ENCODE results near the gene TMEM243. TPM values are rescaled to one million over a fixed set of nuclear protein-coding genes. Genes with fewer than 3 reads are reported as not detected.

The TMEM243 gene, protein sequence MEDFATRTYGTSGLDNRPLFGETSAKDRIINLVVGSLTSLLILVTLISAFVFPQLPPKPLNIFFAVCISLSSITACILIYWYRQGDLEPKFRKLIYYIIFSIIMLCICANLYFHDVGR
- 44.5 and 52.7 TPM in 2 replicates for total RNA-seq (2014; rRNA removed; shearing (Covaris generic))
- polyA plus RNA-seq (2016; fragmentation: Nextera tagmentation; extraction: Ambion mirVana): 68.2 and 82.5 TPM in 2 replicates
- long read RNA-seq, transcript TMEM243-203 (5 exons, 1,273 nt): major isoform, 24 of 34 reads
- long read RNA-seq, partial matches to known transcripts: 0 of 34 reads
- long read RNA-seq, other reads (novel, unspliced or antisense): 4 of 34 reads

DNA sequence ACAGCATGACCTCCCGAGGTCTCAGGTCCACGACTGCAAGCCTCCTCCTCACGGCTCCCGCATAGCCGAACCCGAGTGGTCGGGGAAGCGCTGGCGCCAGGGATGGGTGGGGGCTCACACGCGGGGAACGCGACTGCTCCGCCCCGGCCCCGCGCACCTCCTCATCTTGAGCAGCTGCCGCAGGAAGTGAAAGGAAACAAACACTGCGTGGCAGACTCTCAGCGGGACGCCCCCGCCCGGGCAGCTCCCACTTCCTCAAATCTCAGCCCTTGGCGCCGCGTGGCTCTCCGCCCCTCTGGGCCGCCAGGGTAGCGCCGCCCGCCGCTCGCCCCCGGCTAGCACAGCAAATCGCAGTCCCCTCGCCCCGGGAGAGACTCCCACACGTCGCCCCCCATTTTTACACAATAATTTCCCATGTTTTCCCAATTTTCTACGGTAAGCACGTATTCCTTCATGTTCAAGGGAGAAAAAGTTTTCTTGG lies at the start of gene TMEM243:
Gene TMEM243 (minus strand): TSS at position 188 of the 481 bp plus-strand sequence. CDS start 229 bp downstream, outside the sequence.
- H3K4me3 ChIP-seq: peak within 1 kb of the TSS; percentile 99
- peak within 1 kb of the TSS; percentile 61 for H3K27ac ChIP-seq (ENCODE audit: low read depth)
- H3K9me2 ChIP-seq (ENCODE audit: insufficient read depth): no peaks in the 10 kb centered on the region
- peaks cover 20% of the 10 kb centered on the region for H4K20me1 ChIP-seq (replicated peaks; ENCODE audit: insufficient read depth)
- ATAC-seq (peak; percentile 65), DNase-seq (ENCODE audit: low spot score) (peak; percentile 65)
- peaks cover 7% of the 10 kb centered on the region; the same call in 2 of the 3 replicates for H3K36me3 Mint-ChIP-seq (ENCODE audit: low read depth)
- peaks cover 42% of the 10 kb centered on the region for H3K79me2 ChIP-seq (replicated peaks; ENCODE audit: insufficient read depth)
- TF ChIP-seq, protein P1, sequence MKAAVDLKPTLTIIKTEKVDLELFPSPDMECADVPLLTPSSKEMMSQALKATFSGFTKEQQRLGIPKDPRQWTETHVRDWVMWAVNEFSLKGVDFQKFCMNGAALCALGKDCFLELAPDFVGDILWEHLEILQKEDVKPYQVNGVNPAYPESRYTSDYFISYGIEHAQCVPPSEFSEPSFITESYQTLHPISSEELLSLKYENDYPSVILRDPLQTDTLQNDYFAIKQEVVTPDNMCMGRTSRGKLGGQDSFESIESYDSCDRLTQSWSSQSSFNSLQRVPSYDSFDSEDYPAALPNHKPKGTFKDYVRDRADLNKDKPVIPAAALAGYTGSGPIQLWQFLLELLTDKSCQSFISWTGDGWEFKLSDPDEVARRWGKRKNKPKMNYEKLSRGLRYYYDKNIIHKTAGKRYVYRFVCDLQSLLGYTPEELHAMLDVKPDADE (IDR thresholded peaks at IDR 0.05): no peak
- TF ChIP-seq ZNF331 (CRISPR knock-in tag; IDR thresholded peaks at IDR 0.05; ENCODE audit: low read depth) (no peak), EZH2phosphoT487 (IDR thresholded peaks at IDR 0.05; ENCODE audit: unreplicated experiment) (no peak), JUNB (IDR thresholded peaks at IDR 0.05; ENCODE audit: unreplicated experiment) (no peak)
- TF ChIP-seq, protein P2, sequence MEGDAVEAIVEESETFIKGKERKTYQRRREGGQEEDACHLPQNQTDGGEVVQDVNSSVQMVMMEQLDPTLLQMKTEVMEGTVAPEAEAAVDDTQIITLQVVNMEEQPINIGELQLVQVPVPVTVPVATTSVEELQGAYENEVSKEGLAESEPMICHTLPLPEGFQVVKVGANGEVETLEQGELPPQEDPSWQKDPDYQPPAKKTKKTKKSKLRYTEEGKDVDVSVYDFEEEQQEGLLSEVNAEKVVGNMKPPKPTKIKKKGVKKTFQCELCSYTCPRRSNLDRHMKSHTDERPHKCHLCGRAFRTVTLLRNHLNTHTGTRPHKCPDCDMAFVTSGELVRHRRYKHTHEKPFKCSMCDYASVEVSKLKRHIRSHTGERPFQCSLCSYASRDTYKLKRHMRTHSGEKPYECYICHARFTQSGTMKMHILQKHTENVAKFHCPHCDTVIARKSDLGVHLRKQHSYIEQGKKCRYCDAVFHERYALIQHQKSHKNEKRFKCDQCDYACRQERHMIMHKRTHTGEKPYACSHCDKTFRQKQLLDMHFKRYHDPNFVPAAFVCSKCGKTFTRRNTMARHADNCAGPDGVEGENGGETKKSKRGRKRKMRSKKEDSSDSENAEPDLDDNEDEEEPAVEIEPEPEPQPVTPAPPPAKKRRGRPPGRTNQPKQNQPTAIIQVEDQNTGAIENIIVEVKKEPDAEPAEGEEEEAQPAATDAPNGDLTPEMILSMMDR (conservative IDR thresholded peaks at IDR 0.05; ENCODE audit: low read depth in 2 of 2): 0 out of 4 replicates have a peak, but pooled peaks of 1 of the 2 experiments have one; percentile 13
- peaks cover 31% of the 10 kb centered on the region for H3K27me3 ChIP-seq (ENCODE audit: insufficient read depth)
- peak within 1 kb of the TSS; percentile 93 for H3K4me3 Mint-ChIP-seq
- H3K27me3 Mint-ChIP-seq (ENCODE audit: insufficient read depth, low read depth, poor library complexity): peaks cover 17% of the 10 kb centered on the region
- peaks cover 14% of the 10 kb centered on the region for H3K4me1 ChIP-seq (ENCODE audit: insufficient read depth)
- no peaks in the 10 kb centered on the region for H3F3A ChIP-seq (replicated peaks; ENCODE audit: low read depth)
- peak within 1 kb of the TSS; percentile 100 for H2AFZ ChIP-seq
- peak within 1 kb of the TSS; percentile 96 for H3K4me2 ChIP-seq
- H3K4me1 Mint-ChIP-seq: peaks cover 17% of the 10 kb centered on the region
- H3K9me3 Mint-ChIP-seq: peaks cover 3% of the 10 kb centered on the region; the same call in 2 of the 3 replicates
- H3K27ac Mint-ChIP-seq: peak within 1 kb of the TSS; percentile 86
- no peaks in the 10 kb centered on the region for H3K36me3 ChIP-seq (ENCODE audit: insufficient read depth)

DNA sequence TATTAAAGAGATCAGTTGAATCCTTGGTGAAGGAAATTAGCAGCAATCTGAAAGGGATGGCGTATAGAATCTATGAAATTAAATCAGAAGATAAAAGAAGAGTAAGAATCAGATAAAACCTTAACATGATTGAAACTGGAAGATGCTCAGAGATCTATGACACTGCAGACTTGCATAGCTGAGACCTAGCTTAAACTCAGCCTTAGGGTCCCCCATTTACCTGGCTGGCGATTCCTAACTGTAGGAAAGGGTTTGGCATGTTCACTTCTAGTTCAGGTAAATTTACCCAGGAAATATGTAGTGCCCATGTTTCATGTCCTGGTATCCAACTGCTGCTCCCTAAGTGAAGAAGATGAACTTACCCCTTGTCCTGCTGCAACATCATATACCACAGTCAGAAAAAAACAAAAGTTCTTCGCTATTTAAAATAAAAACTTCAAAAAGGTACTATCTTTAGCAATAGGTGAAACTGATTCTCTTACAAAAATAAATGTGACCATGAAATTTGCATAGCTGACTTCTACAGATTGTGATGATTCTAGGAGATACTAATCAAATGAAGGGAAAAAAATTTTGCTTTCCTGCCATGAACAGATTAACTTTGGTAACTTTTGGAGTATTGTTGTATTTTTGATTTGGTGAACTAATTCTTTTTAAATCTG lies 47.8 kb upstream of the TMEM243 start:
- ATAC-seq (no peak), DNase-seq (ENCODE audit: low spot score) (no peak)
- Histone ChIP-seq H3K36me3 (ENCODE audit: insufficient read depth) (no peaks in the 10 kb centered on the region), H3K9me2 (ENCODE audit: insufficient read depth) (no peaks in the 10 kb centered on the region), H3K79me2 (replicated peaks; ENCODE audit: insufficient read depth) (no peaks in the 10 kb centered on the region), H4K20me1 (replicated peaks; ENCODE audit: insufficient read depth) (no peaks in the 10 kb centered on the region), H3K27me3 (ENCODE audit: insufficient read depth) (no peaks in the 10 kb centered on the region), H3K4me1 (ENCODE audit: insufficient read depth) (no peaks in the 10 kb centered on the region), H3K4me2 (no peak overlapping the region), H3K27ac (ENCODE audit: low read depth) (no peak overlapping the region), H3K4me3 (no peak overlapping the region), H3F3A (replicated peaks; ENCODE audit: low read depth) (no peaks in the 10 kb centered on the region), H2AFZ (no peak overlapping the region)
- Mint-ChIP-seq H3K4me3 (no peak overlapping the region), H3K27me3 (ENCODE audit: insufficient read depth, low read depth, poor library complexity) (no peaks in the 10 kb centered on the region), H3K4me1 (no peaks in the 10 kb centered on the region), H3K36me3 (ENCODE audit: low read depth) (no peaks in the 10 kb centered on the region), H3K27ac (no peak overlapping the region), H3K9me3 (0 out of 3 replicates have a peak, but pooled peaks cover 6% of the 10 kb centered on the region)
- TF ChIP-seq, protein P2 (conservative IDR thresholded peaks at IDR 0.05; ENCODE audit: low read depth in 2 of 2): no peak

All from GM23338 (cell line).